ENCODE measurements around the gene SERPINB8.
A peak's percentile ranks its signal among the peaks of the same experiment; 100 is the strongest.

DNA sequence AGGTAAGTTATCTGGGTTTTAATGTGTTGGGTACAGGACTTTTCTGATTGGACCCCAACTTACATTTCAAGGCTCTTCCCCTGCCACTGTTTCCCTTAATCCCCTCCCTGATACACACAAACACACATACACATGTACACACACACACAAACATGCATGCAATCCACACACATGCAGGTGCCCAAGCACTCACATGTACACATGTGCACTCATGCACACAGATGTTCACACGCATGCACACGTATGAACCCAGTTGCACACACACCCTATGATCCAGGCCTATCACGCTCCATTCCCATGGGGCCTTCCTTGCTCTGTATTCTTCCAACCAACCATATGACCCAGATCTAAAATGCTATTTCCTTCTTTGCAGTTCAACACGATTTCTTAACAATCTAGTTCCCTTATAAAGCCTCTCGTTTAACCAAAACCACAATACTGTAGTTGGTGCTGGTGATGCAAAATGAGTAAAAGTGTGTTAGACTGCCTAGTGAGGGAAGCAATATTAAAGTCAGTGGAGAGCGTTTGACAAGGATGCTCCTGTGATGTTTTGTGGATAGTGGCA, 11.1 kb downstream of the SERPINB8 start:
- TF ChIP-seq POLR2AphosphoS5 (IDR thresholded peaks at IDR 0.05; ENCODE audit: low read depth) (peak; percentile 67; the same call in 1 of the 2 replicates), GABPA (IDR thresholded peaks at IDR 0.05; ENCODE audit: low read depth) (no peak), SPI1 (IDR thresholded peaks at IDR 0.05; ENCODE audit: borderline replicate concordance, low read depth) (peak; percentile 39; the same call in 1 of the 2 replicates)
- TF ChIP-seq, protein P1, sequence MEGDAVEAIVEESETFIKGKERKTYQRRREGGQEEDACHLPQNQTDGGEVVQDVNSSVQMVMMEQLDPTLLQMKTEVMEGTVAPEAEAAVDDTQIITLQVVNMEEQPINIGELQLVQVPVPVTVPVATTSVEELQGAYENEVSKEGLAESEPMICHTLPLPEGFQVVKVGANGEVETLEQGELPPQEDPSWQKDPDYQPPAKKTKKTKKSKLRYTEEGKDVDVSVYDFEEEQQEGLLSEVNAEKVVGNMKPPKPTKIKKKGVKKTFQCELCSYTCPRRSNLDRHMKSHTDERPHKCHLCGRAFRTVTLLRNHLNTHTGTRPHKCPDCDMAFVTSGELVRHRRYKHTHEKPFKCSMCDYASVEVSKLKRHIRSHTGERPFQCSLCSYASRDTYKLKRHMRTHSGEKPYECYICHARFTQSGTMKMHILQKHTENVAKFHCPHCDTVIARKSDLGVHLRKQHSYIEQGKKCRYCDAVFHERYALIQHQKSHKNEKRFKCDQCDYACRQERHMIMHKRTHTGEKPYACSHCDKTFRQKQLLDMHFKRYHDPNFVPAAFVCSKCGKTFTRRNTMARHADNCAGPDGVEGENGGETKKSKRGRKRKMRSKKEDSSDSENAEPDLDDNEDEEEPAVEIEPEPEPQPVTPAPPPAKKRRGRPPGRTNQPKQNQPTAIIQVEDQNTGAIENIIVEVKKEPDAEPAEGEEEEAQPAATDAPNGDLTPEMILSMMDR (IDR thresholded peaks at IDR 0.05; ENCODE audit: insufficient read depth, low read length), result no peak
- TF ChIP-seq, protein P2, sequence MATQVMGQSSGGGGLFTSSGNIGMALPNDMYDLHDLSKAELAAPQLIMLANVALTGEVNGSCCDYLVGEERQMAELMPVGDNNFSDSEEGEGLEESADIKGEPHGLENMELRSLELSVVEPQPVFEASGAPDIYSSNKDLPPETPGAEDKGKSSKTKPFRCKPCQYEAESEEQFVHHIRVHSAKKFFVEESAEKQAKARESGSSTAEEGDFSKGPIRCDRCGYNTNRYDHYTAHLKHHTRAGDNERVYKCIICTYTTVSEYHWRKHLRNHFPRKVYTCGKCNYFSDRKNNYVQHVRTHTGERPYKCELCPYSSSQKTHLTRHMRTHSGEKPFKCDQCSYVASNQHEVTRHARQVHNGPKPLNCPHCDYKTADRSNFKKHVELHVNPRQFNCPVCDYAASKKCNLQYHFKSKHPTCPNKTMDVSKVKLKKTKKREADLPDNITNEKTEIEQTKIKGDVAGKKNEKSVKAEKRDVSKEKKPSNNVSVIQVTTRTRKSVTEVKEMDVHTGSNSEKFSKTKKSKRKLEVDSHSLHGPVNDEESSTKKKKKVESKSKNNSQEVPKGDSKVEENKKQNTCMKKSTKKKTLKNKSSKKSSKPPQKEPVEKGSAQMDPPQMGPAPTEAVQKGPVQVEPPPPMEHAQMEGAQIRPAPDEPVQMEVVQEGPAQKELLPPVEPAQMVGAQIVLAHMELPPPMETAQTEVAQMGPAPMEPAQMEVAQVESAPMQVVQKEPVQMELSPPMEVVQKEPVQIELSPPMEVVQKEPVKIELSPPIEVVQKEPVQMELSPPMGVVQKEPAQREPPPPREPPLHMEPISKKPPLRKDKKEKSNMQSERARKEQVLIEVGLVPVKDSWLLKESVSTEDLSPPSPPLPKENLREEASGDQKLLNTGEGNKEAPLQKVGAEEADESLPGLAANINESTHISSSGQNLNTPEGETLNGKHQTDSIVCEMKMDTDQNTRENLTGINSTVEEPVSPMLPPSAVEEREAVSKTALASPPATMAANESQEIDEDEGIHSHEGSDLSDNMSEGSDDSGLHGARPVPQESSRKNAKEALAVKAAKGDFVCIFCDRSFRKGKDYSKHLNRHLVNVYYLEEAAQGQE (IDR thresholded peaks at IDR 0.05; ENCODE audit: insufficient replicate concordance, low read depth), result no peak

All from HL-60 (cell line).